Osteocyte (in vitro differentiated cells): ENCODE data around the gene RREB1. TPM values are rescaled to one million over a fixed set of nuclear protein-coding genes. Genes with fewer than 3 reads are reported as not detected.

Experiments used
- DNase-seq: peaks from one replicate; pipeline ENCODE4 v3.0.0; 2021; ENCODE audit warnings: mixed read lengths; ENCODE audit not compliant: unreplicated experiment; ENCODE audit errors: extremely low spot score
- H3K27ac Mint-ChIP-seq: one replicate; pipeline ENCODE4 v1.8.0; 2021; ENCODE audit warnings: mild to moderate bottlenecking, mixed read lengths; ENCODE audit not compliant: unreplicated experiment
- H3K27me3 Mint-ChIP-seq: one replicate; pipeline ENCODE4 v1.8.0; 2021; ENCODE audit warnings: mixed read lengths; ENCODE audit not compliant: unreplicated experiment
- H3K36me3 Mint-ChIP-seq: one replicate; pipeline ENCODE4 v1.8.0; 2021; ENCODE audit warnings: mixed read lengths; ENCODE audit not compliant: unreplicated experiment
- H3K4me1 Mint-ChIP-seq: one replicate; pipeline ENCODE4 v1.8.0; 2021; ENCODE audit warnings: mixed read lengths; ENCODE audit not compliant: unreplicated experiment
- H3K4me3 Mint-ChIP-seq: one replicate; pipeline ENCODE4 v1.8.0; 2021; ENCODE audit warnings: mild to moderate bottlenecking, moderate library complexity, mixed read lengths; ENCODE audit not compliant: unreplicated experiment
- H3K9me3 Mint-ChIP-seq: one replicate; pipeline ENCODE4 v1.8.0; 2021; ENCODE audit warnings: mixed read lengths; ENCODE audit not compliant: unreplicated experiment
- CTCF ChIP-seq: fragments of 200-600 bp; sonication (generic); IDR thresholded peaks from 2 replicates; pipeline ENCODE4 v1.5.0; 2021; ENCODE audit warnings: antibody characterized with exemption, mild to moderate bottlenecking, moderate library complexity
- total RNA-seq: library from RNA; stranded (reverse); gene quantifications from 2 replicates; pipeline ENCODE4 v1.2.1, GENCODE V29; 2021

RREB1 gene
- total RNA-seq, 1 donor from 2014 or later: 29.9 TPM

GRCh38 chr6:7250812-7251211 is 143.1 kb downstream of the RREB1 start:
- no peaks in the 10 kb centered on the region for H3K4me1 Mint-ChIP-seq
- H3K27ac Mint-ChIP-seq: no peak overlapping the region
- no peaks in the 10 kb centered on the region for H3K27me3 Mint-ChIP-seq
- peaks cover 14% of the 10 kb centered on the region for H3K36me3 Mint-ChIP-seq
- no peak overlapping the region for H3K4me3 Mint-ChIP-seq
- no peak for TF ChIP-seq CTCF
- no peak for DNase-seq
- no peaks in the 10 kb centered on the region for H3K9me3 Mint-ChIP-seq

- Mint-ChIP-seq H3K36me3 (peaks cover 14% of the 10 kb centered on the region), H3K27me3 (no peaks in the 10 kb centered on the region), H3K4me1 (no peaks in the 10 kb centered on the region), H3K4me3 (no peak overlapping the region), H3K27ac (no peak overlapping the region), H3K9me3 (no peaks in the 10 kb centered on the region)
- DNase-seq: no peak
- no peak for TF ChIP-seq CTCF
These were observed 144.0 kb downstream of the RREB1 start for GRCh38 chr6:7251646-7252260.

GRCh38 chr6:7252390-7252789 is 144.6 kb downstream of the RREB1 start:
- DNase-seq: no peak
- Mint-ChIP-seq H3K4me3 (no peak overlapping the region), H3K36me3 (peaks cover 12% of the 10 kb centered on the region), H3K9me3 (no peaks in the 10 kb centered on the region), H3K27ac (no peak overlapping the region), H3K27me3 (no peaks in the 10 kb centered on the region), H3K4me1 (no peaks in the 10 kb centered on the region)
- no peak for TF ChIP-seq CTCF

GRCh38 chr6:7254980-7255835 is 147.4 kb downstream of the RREB1 start:
- Mint-ChIP-seq H3K4me3 (no peak overlapping the region), H3K27me3 (no peaks in the 10 kb centered on the region), H3K27ac (no peak overlapping the region), H3K4me1 (peaks cover 16% of the 10 kb centered on the region), H3K36me3 (peaks cover 5% of the 10 kb centered on the region), H3K9me3 (no peaks in the 10 kb centered on the region)
- no peak for DNase-seq
- no peak for TF ChIP-seq CTCF

- Mint-ChIP-seq H3K27ac (no peak overlapping the region), H3K9me3 (no peaks in the 10 kb centered on the region), H3K27me3 (no peaks in the 10 kb centered on the region), H3K4me1 (peaks cover 21% of the 10 kb centered on the region), H3K36me3 (peaks cover 5% of the 10 kb centered on the region), H3K4me3 (no peak overlapping the region)
- no peak for DNase-seq
- no peak for TF ChIP-seq CTCF
These were observed 148.2 kb downstream of the RREB1 start for GRCh38 chr6:7255918-7256317.
